Spleen (tissue), 11 donors: ENCODE data around the gene ATXN10. TPM values are rescaled to one million over a fixed set of nuclear protein-coding genes. Genes with fewer than 3 reads are reported as not detected.

ENCODE experiments used
- DNase-seq: peaks from one replicate; pipeline ENCODE4 v3.0.0-alpha.2; 2020
- H3K27ac ChIP-seq, 8 donors: fragments of 200-600 bp; sonication (generic) in 7 of 8; 1 replicate in 4 of 8; 2 replicates in 4 of 8; pipeline versions ENCODE4 v1.5.0 to v1.8.0; 2016 to 2021; ENCODE audit warnings: inconsistent platforms in 4 of 8, mild to moderate bottlenecking in 4 of 8, moderate library complexity in 1 of 8
- H3K27me3 ChIP-seq, 7 donors: fragments of 200-600 bp; sonication (generic) in 6 of 7; replicated peaks in 1 of 7; 1 replicate in 4 of 7; 2 replicates in 3 of 7; pipeline versions ENCODE4 v1.5.0 to v1.8.0; 2016 to 2021; ENCODE audit warnings: inconsistent platforms in 3 of 7, mild to moderate bottlenecking in 1 of 7
- H3K36me3 ChIP-seq, 6 donors: fragments of 200-600 bp; sonication (generic) in 5 of 6; 1 replicate in 4 of 6; 2 replicates in 2 of 6; pipeline versions ENCODE4 v1.5.0 to v1.8.0; 2016 to 2021; ENCODE audit warnings: inconsistent platforms in 2 of 6
- H3K4me1 ChIP-seq, 6 donors: fragments of 200-600 bp; sonication (generic) in 5 of 6; 1 replicate in 3 of 6; 2 replicates in 3 of 6; pipeline versions ENCODE4 v1.5.0 to v1.8.0; 2016 to 2021; ENCODE audit warnings: inconsistent platforms in 3 of 6
- H3K4me3 ChIP-seq, 8 donors: fragments of 200-600 bp; sonication (generic) in 7 of 8; 1 replicate in 4 of 8; 2 replicates in 4 of 8; pipeline versions ENCODE4 v1.5.0 to v1.8.0; 2016 to 2021; ENCODE audit warnings: inconsistent platforms in 4 of 8, mild to moderate bottlenecking in 4 of 8, moderate library complexity in 2 of 8
- H3K9me3 ChIP-seq, 8 donors: fragments of 200-600 bp; sonication (generic) in 7 of 8; 1 replicate in 4 of 8; 2 replicates in 4 of 8; pipeline versions ENCODE4 v1.5.0 to v1.8.0; 2016 to 2021; ENCODE audit warnings: inconsistent platforms in 4 of 8
- POLR2A ChIP-seq, 3 donors: fragments of 450-650 bp; IDR thresholded peaks; one replicate each; pipeline ENCODE4 v1.5.1; 2017; ENCODE audit warnings: antibody characterized with exemption in 3 of 3, mild to moderate bottlenecking in 1 of 3
- POLR2AphosphoS5 ChIP-seq, 3 donors: sonication (generic); formaldehyde crosslinking; IDR thresholded peaks; one replicate each; pipeline ENCODE4 v1.5.1; 2017; ENCODE audit warnings: antibody characterized with exemption in 3 of 3
- WGBS, 5 donors: extraction: QIAGEN DNeasy Blood & Tissue Kit in 3 of 5; methylation state at CpG; one replicate each; pipeline versions ENCODE4 v1.1.5 to v1.1.7; 2013 to 2018; 5-methylcytosine and 5-hydroxymethylcytosine counted together
- intact Hi-C: fragments of 100-400 bp; cut with DNase I; formaldehyde crosslinking; loops from one replicate; pipeline ENCODE4 v1.15.0; 2023; ENCODE audit warnings: low total_unique reads
- polyA plus RNA-seq, 3 donors: library from polyadenylated mRNA; stranded (reverse); fragments of 200-250 nt; gene quantifications; one replicate each; pipeline ENCODE4 v1.2.1, GENCODE V29; 2013
- total RNA-seq, 7 donors: library from RNA; depleted of rRNA in 3 of 7; stranded (reverse); fragments of >200 nt in 3 of 7; fragmentation: NEBNext Ultra II Directional in 4 of 7; extraction: Animal tissue kit (Norgen Biotek cat#: 25700) in 4 of 7; gene quantifications; one replicate each; pipeline versions ENCODE4 v1.1.0 to v1.2.1, GENCODE V29; 2016 to 2021
- TF ChIP-seq, protein P1 (sequence below), 11 experiments: fragments of 200-600 bp in 7 of 11; fragments of 450-650 bp in 4 of 11; sonication (generic) in 4 of 11; IDR thresholded peaks in 8 of 11; conservative IDR thresholded peaks in 3 of 11; 1 replicate in 7 of 11; 2 replicates in 4 of 11; pipeline versions ENCODE4 v1.4.0 to v1.8.0; 2016 to 2021; ENCODE audit warnings: antibody characterized with exemption in 11 of 11, inconsistent platforms in 4 of 11, mild to moderate bottlenecking in 1 of 11
- donor health status: healthy with polysubstance abuse.
- donor health status: DM: no; HTN: no; CAD: no; lungs with moderate emphysema.
- donor health status: DM: no; HTN: no; CAD: no.
- donor health status: Bipolar disorder and iron deficiency.
- donor health status: healthy.
- donor health status: DM: no; HTN: no; CAD: no.
- donor health status: DM: yes; HTN: yes; CAD: no.

ATXN10 gene
- total and polyA plus RNA-seq, 10 donors = 46.1 to 119 (median 84.6) TPM

DNA sequence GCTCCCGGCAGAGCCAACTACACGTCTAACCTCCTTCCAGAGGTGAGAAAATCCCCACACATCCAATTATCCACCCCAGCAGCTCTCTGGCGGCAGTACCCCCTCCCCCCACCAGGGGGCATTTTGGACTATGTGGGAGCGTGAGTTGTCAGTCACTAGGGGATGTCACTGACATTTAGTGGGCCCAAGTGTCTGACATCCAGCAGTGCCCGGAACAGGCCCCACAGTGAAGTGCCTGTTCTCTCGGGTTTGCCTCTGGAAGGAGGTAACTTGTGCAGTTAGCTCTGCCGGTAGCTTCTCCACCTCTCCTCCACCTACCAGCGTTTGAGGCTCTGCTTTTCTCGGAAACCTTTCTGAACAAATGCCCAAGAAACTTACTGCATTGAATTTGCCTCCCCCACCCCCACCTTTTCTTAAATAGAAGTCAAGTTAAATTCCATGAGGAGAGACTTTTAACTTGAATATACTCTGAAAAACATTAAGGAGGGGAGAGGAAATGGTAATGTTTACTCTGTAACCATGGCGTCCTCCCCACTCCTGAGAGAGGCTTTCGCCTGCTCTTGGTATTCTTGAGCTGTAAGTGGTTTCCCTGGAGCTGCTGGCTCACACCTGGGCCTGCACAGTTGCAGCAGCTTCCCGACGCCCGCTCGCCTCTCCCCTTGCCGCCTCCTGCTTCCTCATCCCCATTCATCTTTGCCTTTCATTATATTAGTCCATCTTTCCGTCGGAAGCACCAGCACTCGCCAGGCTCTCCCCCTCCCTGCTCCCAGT lies 192.5 kb downstream of the ATXN10 start:
- no peak for TF ChIP-seq POLR2A (IDR thresholded peaks at IDR 0.05)
- TF ChIP-seq, protein P1, sequence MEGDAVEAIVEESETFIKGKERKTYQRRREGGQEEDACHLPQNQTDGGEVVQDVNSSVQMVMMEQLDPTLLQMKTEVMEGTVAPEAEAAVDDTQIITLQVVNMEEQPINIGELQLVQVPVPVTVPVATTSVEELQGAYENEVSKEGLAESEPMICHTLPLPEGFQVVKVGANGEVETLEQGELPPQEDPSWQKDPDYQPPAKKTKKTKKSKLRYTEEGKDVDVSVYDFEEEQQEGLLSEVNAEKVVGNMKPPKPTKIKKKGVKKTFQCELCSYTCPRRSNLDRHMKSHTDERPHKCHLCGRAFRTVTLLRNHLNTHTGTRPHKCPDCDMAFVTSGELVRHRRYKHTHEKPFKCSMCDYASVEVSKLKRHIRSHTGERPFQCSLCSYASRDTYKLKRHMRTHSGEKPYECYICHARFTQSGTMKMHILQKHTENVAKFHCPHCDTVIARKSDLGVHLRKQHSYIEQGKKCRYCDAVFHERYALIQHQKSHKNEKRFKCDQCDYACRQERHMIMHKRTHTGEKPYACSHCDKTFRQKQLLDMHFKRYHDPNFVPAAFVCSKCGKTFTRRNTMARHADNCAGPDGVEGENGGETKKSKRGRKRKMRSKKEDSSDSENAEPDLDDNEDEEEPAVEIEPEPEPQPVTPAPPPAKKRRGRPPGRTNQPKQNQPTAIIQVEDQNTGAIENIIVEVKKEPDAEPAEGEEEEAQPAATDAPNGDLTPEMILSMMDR (IDR thresholded peaks at IDR 0.05 in 8 of 11, conservative IDR thresholded peaks at IDR 0.05 in 3 of 11) = peak; percentile 70 to 92 (median 88)
- no peak for TF ChIP-seq POLR2AphosphoS5 (IDR thresholded peaks at IDR 0.05)
- Histone ChIP-seq H3K4me3 (no peak overlapping the region), H3K27me3 (peaks cover 0 to 63% (median 40%) of the 10 kb centered on the region in 7 donors), H3K27ac (no peak overlapping the region), H3K9me3 (peaks cover 0 to 6% (median 0%) of the 10 kb centered on the region in 8 donors), H3K36me3 (peaks cover 0 to 9% (median 1%) of the 10 kb centered on the region in 6 donors), H3K4me1 (peaks cover 4 to 30% (median 17%) of the 10 kb centered on the region in 6 donors)
- intact Hi-C loops = loop anchor here (10.0 kb wide), 1 partner anchor 219 kb away; no protein-coding TSS in a partner anchor
- DNase-seq = peak; percentile 85
- WGBS, 5 donors = 14 to 29% (median 20%) methylated on average over 19 of the region's 19 CpGs

DNA sequence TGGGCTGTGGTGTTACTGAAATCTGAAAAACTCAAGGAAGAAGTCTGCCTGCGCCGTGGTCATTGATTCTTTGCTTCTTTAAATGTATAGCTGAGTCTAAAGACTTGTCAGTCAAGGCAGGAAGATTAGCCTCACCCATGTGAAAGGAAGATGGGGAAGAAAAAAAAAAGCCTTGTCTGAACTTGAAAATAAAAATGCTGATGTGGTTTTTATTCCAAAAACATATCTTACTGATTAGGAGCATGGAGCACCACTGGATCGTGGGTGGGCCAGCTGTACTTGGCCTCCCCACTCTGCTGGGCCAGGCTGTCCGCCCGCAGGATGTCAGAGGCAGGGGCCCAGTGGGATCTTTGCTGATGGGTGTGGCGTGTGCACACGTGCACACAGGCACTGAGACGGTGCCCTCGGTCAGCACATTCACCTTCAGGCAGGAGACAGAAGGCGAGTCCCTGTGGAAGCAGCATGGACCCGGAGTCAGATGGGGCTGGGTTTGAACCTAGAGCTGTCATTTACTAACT lies 193.4 kb downstream of the ATXN10 start:
- DNase-seq = no peak
- WGBS, 5 donors = 83 to 87% (median 84%) methylated on average over 9 to 11 of the region's 11 CpGs
- TF ChIP-seq POLR2AphosphoS5 (IDR thresholded peaks at IDR 0.05) (no peak), POLR2A (IDR thresholded peaks at IDR 0.05) (no peak)
- TF ChIP-seq, protein P1 (IDR thresholded peaks at IDR 0.05 in 8 of 11, conservative IDR thresholded peaks at IDR 0.05 in 3 of 11) = no peak

DNA sequence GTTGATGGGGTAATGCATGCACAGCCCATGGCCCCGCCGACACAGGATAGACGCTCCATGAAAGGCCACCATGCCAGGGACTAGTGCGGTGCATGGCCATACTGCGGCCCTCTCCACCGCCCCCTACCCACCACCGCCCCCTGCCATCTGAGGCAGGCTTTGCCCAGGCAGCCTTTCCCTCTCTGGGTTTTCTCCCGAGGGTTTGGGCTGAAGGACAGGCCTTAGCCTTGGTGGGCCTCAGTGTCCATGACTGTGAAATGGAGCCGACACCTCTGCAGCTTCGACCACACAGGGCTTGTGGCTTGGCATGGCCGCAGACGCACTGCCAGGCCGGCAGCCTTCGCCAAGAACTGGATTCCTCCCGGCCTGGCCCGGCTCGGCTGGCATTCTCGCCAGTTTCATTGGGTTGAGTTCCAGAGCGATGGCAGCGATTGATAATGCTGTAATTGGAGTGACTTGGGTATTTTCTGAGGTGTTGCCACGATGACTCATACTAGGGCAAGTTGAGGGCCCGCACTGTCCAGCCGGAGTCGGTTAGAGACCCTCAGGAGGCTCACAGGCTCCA lies 194.0 kb downstream of the ATXN10 start:
- WGBS, 5 donors = 90 to 96% (median 94%) methylated on average over 19 to 24 of the region's 24 CpGs
- DNase-seq = no peak
- TF ChIP-seq POLR2AphosphoS5 (IDR thresholded peaks at IDR 0.05) (no peak), POLR2A (IDR thresholded peaks at IDR 0.05) (no peak)
- TF ChIP-seq, protein P1 (IDR thresholded peaks at IDR 0.05 in 8 of 11, conservative IDR thresholded peaks at IDR 0.05 in 3 of 11) = no peak
- Histone ChIP-seq H3K4me3 (no peak overlapping the region), H3K9me3 (peaks cover 0 to 6% (median 0%) of the 10 kb centered on the region in 8 donors), H3K4me1 (peaks cover 4 to 30% (median 17%) of the 10 kb centered on the region in 6 donors), H3K27ac (no peak overlapping the region), H3K27me3 (peaks cover 0 to 77% (median 40%) of the 10 kb centered on the region in 7 donors), H3K36me3 (no peaks in the 10 kb centered on the region)
- intact Hi-C loops = loop anchor here (10.0 kb wide), 1 partner anchor 221 kb away; no protein-coding TSS in a partner anchor

More for the DNA sequence above, 193.4 kb downstream of the ATXN10 start:
- H3K4me3 ChIP-seq = no peak overlapping the region
- peaks cover 4 to 30% (median 17%) of the 10 kb centered on the region in 6 donors for H3K4me1 ChIP-seq
- peaks cover 0 to under 1% (median 0%) of the 10 kb centered on the region in 6 donors for H3K36me3 ChIP-seq
- H3K27me3 ChIP-seq = peaks cover 0 to 71% (median 40%) of the 10 kb centered on the region in 7 donors
- no peak overlapping the region for H3K27ac ChIP-seq
- intact Hi-C loops = loop anchor here (10.0 kb wide), 1 partner anchor 220 kb away; no protein-coding TSS in a partner anchor
- peaks cover 0 to 6% (median 0%) of the 10 kb centered on the region in 8 donors for H3K9me3 ChIP-seq
